GM21360 (cell line): ENCODE results near the gene IPMK.
"Not testable (repeated sequence)": the region's sequence is repeated elsewhere in the genome, so short reads cannot be mapped to it uniquely, and the experiment has no call there.

Source experiments
- ATAC-seq: cut with Tn5 transposase; IDR thresholded peaks from one replicate; pipeline ENCODE4 v1.9.1; 2021; ENCODE audit warnings: mild to moderate bottlenecking, moderate library complexity; ENCODE audit not compliant: unreplicated experiment

Gene IPMK

GRCh38 chr10:58229856-58230255, 37.8 kb downstream of the IPMK start:
- not testable (repeated sequence) for ATAC-seq

GRCh38 chr10:58225654-58226053, 42.0 kb downstream of the IPMK start:
- no peak for ATAC-seq

- no peak for ATAC-seq
Measured at GRCh38 chr10:58220769-58221451, 46.8 kb downstream of the IPMK start.

GRCh38 chr10:58219875-58220274, 47.8 kb downstream of the IPMK start:
- no peak for ATAC-seq

GRCh38 chr10:58217612-58218011, 50.1 kb downstream of the IPMK start:
- no peak for ATAC-seq

- ATAC-seq: no peak
Measured at GRCh38 chr10:58212622-58213021, 55.1 kb downstream of the IPMK start.

- ATAC-seq: no peak
Measured at GRCh38 chr10:58210160-58210559, 57.5 kb downstream of the IPMK start.

- no peak for ATAC-seq
Measured at GRCh38 chr10:58209669-58210068, 58.0 kb downstream of the IPMK start.

- ATAC-seq: no peak
Measured at GRCh38 chr10:58206251-58206650, 61.4 kb downstream of the IPMK start.

- ATAC-seq: no peak
Measured at GRCh38 chr10:58201704-58202103, 66.0 kb downstream of the IPMK start.

GRCh38 chr10:58189269-58189668, 78.4 kb downstream of the IPMK start:
- ATAC-seq: no peak

- no peak for ATAC-seq
Measured at GRCh38 chr10:58184120-58184670, 83.5 kb downstream of the IPMK start.

GRCh38 chr10:58180666-58181065, 87.0 kb downstream of the IPMK start:
- ATAC-seq: no peak

- no peak for ATAC-seq
Measured at GRCh38 chr10:58179238-58179637, 88.5 kb downstream of the IPMK start.

- ATAC-seq: no peak
Measured at GRCh38 chr10:58178811-58179210, 88.9 kb downstream of the IPMK start.

GRCh38 chr10:58177362-58177947, 90.2 kb downstream of the IPMK start:
- ATAC-seq: no peak

GRCh38 chr10:58175990-58176900, 91.4 kb downstream of the IPMK start:
- ATAC-seq: no peak

- no peak for ATAC-seq
Measured at GRCh38 chr10:58174831-58175230, 92.9 kb downstream of the IPMK start.

GRCh38 chr10:58173391-58173790, 94.3 kb downstream of the IPMK start:
- no peak for ATAC-seq

GRCh38 chr10:58171146-58171545, 96.5 kb downstream of the IPMK start:
- no peak for ATAC-seq

GRCh38 chr10:58164517-58164916, 103.2 kb downstream of the IPMK start:
- ATAC-seq: no peak
